Calu3 (cell line): ENCODE results near the gene CAPG. TPM values are rescaled to one million over a fixed set of nuclear protein-coding genes. Genes with fewer than 3 reads are reported as not detected.
"Not testable (repeated sequence)": the region's sequence is repeated elsewhere in the genome, so short reads cannot be mapped to it uniquely, and the experiment has no call there.

Experiments
- BruUV-seq: library from RNA; stranded (reverse); fragments of 400-500 nt; replicated peaks from 2 replicates; lab custom pipeline; 2021; lab: Mats Ljungman, UMichigan
- CTCF ChIA-PET: fragments of 300-600 bp; sonication (Branson Sonifier 250); formaldehyde crosslinking; loops from one replicate; lab custom pipeline; 2022; ENCODE audit warnings: antibody characterized with exemption; lab: Charles Lee
- DNase-seq: peaks from one replicate; pipeline ENCODE4 v3.0.0; 2022
- H3K27ac Mint-ChIP-seq: one replicate; pipeline ENCODE4 v1.8.0; 2022; ENCODE audit warnings: mixed read lengths; ENCODE audit not compliant: unreplicated experiment
- H3K27me3 Mint-ChIP-seq: one replicate; pipeline ENCODE4 v1.8.0; 2022; ENCODE audit warnings: mixed read lengths; ENCODE audit not compliant: unreplicated experiment
- H3K36me3 Mint-ChIP-seq: one replicate; pipeline ENCODE4 v1.8.0; 2022; ENCODE audit warnings: mild to moderate bottlenecking, moderate library complexity, mixed read lengths; ENCODE audit not compliant: insufficient read depth, unreplicated experiment
- H3K4me1 Mint-ChIP-seq: one replicate; pipeline ENCODE4 v1.8.0; 2022; ENCODE audit warnings: mild to moderate bottlenecking, low read depth, mixed read lengths; ENCODE audit not compliant: unreplicated experiment
- H3K4me3 Mint-ChIP-seq: one replicate; pipeline ENCODE4 v1.8.0; 2022; ENCODE audit warnings: mild to moderate bottlenecking, low read depth, moderate library complexity, mixed read lengths; ENCODE audit not compliant: unreplicated experiment
- H3K9me3 Mint-ChIP-seq: one replicate; pipeline ENCODE4 v1.8.0; 2022; ENCODE audit warnings: low read depth, mixed read lengths; ENCODE audit not compliant: unreplicated experiment
- CTCF ChIP-seq: fragments of 200-600 bp; IDR thresholded peaks from one replicate; pipeline ENCODE4 v1.8.0; 2022; ENCODE audit warnings: antibody characterized with exemption; ENCODE audit not compliant: unreplicated experiment
- intact Hi-C: fragments of 100-400 bp; cut with micrococcal nuclease; formaldehyde crosslinking; loops from one replicate; pipeline ENCODE4 v1.10.0; 2022; ENCODE audit not compliant: unreplicated experiment
- total RNA-seq: library from RNA; stranded (reverse); gene quantifications from 2 replicates; pipeline ENCODE4 v1.2.3, GENCODE V29; 2022

CAPG gene
- total RNA-seq, 1 experiment from 2014 or later, result 238 TPM

GRCh38 chr2:85414761-85415553 is 4.8 kb upstream of the CAPG start:
- Mint-ChIP-seq H3K4me1 (peaks cover 48% of the 10 kb centered on the region), H3K36me3 (peaks cover 51% of the 10 kb centered on the region), H3K4me3 (no peak overlapping the region), H3K27ac (peak overlapping the region; percentile 46), H3K27me3 (no peaks in the 10 kb centered on the region), H3K9me3 (no peaks in the 10 kb centered on the region)
- DNase-seq, result no peak
- intact Hi-C loops, result no loop called here
- TF ChIP-seq CTCF, result no peak
- no TSS peak for BruUV-seq
- CTCF ChIA-PET, result interaction anchor here (1.1 to 1.5 kb wide), 2 partner anchors 81 to 137 kb away, joined by 4 to 5 read pairs; no protein-coding TSS in a partner anchor

- H3K9me3 Mint-ChIP-seq, intact Hi-C loops, H3K27me3 Mint-ChIP-seq, BruUV-seq, DNase-seq, H3K27ac Mint-ChIP-seq: not testable (repeated sequence)
- Mint-ChIP-seq H3K36me3 (peaks cover 54% of the 10 kb centered on the region), H3K4me1 (peaks cover 45% of the 10 kb centered on the region), H3K4me3 (peak overlapping the region; percentile 91)
- CTCF ChIA-PET, result interaction anchor here (0.5 to 1.5 kb wide), 5 partner anchors 32 to 336 kb away, joined by 3 to 5 read pairs (median 3); no protein-coding TSS in a partner anchor
Observed at GRCh38 chr2:85414421-85414759, 4.2 kb upstream of the CAPG start.

- no TSS peak for BruUV-seq
- Mint-ChIP-seq H3K27ac (peak overlapping the region; percentile 93), H3K4me1 (peaks cover 41% of the 10 kb centered on the region), H3K27me3 (no peaks in the 10 kb centered on the region), H3K9me3 (no peaks in the 10 kb centered on the region), H3K4me3 (peak overlapping the region; percentile 91), H3K36me3 (peaks cover 49% of the 10 kb centered on the region)
- peak; percentile 79 for DNase-seq
- CTCF ChIA-PET, result interaction anchor here (0.5 to 1.5 kb wide), 6 partner anchors 31 to 337 kb away, joined by 3 to 5 read pairs (median 3); partner anchors contain the start of gene MAT2A
- intact Hi-C loops, result no loop called here
- TF ChIP-seq CTCF, result peak; percentile 22
Observed at GRCh38 chr2:85413592-85414420, 3.6 kb upstream of the CAPG start.

GRCh38 chr2:85411405-85411748 is 1.2 kb upstream of the CAPG start:
- CTCF ChIA-PET, result no interaction called here
- TF ChIP-seq CTCF, result no peak
- peaks cover 45% of the 10 kb centered on the region for H3K4me1 Mint-ChIP-seq
- no TSS peak for BruUV-seq
- DNase-seq, result no peak
- no peaks in the 10 kb centered on the region for H3K27me3 Mint-ChIP-seq
- H3K27ac Mint-ChIP-seq, result peak overlapping the region; percentile 19
- intact Hi-C loops, result no loop called here
- peak overlapping the region; percentile 61 for H3K4me3 Mint-ChIP-seq
- H3K36me3 Mint-ChIP-seq, result peaks cover 41% of the 10 kb centered on the region
- H3K9me3 Mint-ChIP-seq, result no peaks in the 10 kb centered on the region
